Measurements from ENCODE around the gene TAAR6.
"Not testable (repeated sequence)": the region's sequence is repeated elsewhere in the genome, so short reads cannot be mapped to it uniquely, and the experiment has no call there.

TAAR6 gene, protein sequence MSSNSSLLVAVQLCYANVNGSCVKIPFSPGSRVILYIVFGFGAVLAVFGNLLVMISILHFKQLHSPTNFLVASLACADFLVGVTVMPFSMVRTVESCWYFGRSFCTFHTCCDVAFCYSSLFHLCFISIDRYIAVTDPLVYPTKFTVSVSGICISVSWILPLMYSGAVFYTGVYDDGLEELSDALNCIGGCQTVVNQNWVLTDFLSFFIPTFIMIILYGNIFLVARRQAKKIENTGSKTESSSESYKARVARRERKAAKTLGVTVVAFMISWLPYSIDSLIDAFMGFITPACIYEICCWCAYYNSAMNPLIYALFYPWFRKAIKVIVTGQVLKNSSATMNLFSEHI

DNA sequence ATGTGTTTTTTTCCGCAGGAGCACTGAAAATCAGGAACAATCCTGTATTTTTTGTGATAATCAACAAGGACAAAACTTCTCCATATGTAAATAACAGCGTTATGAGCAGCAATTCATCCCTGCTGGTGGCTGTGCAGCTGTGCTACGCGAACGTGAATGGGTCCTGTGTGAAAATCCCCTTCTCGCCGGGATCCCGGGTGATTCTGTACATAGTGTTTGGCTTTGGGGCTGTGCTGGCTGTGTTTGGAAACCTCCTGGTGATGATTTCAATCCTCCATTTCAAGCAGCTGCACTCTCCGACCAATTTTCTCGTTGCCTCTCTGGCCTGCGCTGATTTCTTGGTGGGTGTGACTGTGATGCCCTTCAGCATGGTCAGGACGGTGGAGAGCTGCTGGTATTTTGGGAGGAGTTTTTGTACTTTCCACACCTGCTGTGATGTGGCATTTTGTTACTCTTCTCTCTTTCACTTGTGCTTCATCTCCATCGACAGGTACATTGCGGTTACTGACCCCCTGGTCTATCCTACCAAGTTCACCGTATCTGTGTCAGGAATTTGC, at the start of gene TAAR6:
Gene TAAR6 (plus strand): TSS at position 102 of the 557 bp plus-strand sequence. CDS start 0 bp downstream, at position 102.
- no peak for DNase-seq

DNA sequence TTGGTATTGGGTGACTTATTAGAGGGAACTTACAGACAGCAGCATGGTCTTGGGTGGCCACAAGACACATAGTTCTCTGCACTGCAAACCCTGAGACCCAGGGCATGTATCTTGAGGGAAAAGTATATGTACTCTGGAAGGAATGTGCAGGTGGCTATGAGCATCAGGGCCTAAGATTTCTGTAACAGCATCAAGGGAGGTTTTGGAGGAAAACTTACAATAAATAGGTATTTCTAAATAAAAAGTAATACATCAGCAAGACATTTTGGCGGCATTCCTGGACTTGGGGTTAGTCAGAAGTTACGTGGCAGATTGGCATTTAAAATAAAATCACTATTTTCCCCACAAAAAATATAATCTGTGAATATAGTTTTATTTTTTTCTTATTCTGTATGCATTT, 49.2 kb upstream of the TAAR6 start:
- no peak for DNase-seq

DNA sequence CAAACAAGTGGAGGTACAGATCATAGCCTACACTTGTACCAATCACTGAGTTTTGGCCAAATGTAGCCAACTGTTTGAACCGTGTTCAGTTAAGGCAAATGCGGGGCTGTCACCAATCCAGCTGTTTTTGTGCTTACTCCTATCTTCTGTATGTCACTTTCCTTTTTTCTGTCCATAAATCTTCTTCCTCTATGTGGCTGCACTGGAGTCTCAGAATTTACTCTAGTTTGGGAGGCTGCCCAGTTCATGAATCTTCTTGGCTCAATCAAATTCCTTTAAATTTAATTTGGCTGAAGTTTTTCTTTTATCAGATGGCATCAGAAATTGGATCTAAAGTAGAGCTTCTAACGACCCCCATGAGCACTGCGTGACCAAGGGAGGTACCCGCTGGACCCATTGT, 45.5 kb upstream of the TAAR6 start:
- no peak for DNase-seq

DNA sequence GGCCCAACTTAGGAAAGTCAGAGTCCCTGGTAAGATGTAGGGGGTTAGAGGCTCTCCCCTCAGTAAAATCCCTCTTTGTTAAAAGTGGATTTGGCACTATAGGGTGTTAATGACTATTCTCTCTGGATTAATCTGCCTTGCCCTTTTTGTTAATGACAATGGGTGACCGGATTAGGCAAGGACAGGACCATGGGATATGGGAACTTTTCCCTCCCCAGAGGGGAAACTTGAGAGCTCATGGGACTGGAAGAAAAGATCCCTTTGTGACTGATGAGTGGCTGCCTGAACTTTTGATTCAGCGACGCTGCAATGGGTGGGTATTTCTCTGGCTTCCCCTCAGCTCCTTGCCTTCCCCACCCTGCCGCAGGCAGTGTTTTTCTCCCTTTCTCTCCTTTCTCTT, 44.3 kb upstream of the TAAR6 start:
- no peak for DNase-seq

DNA sequence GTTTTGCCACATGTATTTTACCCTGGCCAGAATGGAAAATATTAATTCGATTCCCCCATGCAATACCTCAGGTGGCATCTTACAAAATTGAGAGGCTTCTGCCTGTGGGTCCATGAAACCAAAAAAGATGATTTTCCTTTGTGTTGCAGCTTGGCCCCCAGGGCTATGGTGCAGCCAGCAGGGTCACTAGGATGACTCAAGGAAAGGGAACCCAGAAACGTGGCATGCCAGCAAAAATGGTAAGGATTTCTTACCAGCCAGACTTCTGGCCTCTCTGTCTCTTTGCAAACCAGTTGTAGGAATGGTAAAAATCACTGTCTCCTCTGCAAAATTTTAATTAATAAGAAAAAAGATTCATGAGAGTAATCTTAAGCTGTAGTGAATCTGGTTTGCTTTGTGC, 43.7 kb upstream of the TAAR6 start:
- DNase-seq = no peak

DNA sequence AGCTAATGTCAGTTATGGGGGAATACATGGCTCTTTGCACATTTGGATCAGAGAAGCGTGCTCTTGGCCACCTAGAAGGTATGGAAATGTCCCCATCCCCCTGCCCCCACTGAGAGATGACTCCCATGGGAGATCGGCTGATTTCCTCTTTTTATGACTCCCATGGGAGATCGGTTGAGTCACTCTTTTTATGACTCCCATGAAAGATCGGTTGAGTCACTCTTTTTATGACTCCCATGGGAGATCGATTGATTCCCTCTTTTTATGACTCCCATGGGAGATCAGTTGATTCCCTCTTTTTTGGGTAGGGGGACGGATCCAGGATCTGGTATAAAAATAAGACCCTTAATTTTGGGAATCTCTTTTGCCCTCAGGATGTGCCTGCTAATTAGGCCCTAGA, 42.3 kb upstream of the TAAR6 start:
- DNase-seq = no peak

DNA sequence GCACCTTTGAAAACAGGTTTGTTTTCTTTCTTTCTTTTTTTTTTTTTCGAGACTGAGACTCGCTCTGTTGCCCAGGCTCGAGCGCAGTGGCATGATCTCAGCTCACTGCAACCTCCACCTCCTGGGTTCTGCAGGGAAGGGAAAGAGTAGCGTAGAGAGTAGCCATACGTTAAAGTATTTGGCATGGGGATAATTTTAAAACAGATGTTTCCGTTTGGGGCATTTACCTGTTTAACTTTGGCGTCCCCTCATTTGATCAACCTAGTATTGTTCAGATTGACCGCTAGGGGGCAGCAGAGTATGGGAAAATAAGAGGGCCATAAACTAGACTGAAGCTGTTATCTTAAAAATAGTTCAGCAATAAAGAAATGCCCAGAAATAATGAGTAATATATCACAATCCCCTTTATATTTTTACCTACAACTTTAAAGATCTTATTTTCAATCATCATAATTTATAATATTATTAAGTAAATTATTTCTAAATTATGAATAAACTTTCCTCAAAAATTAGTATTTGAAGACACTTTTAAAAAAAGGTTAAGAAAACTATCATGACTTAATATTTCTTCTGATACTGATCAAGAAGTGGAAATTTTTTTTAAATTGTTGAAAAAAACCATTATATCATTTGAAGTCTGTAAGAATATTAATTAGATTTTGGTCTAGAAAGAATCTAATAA, 39.7 kb upstream of the TAAR6 start:
- peak; percentile 85 for DNase-seq

DNA sequence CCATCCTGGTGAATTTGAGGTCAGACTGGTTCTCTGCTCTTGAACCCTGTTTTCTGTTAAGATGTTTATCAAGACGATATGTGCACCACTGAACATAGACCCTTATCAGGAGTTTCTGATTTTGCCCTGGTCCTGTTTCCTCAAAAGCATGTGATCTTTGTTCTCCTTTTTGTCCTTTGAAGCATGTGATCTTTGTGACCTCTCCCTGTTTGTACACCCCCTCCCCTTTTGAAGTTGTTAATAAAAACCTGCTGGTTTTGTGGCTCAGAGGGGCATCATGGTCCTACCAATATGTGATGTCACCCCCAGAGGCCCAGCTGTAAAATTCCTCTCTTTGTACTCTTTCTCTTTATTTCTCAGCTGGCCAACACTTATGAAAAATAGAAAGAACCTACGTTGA, 35.6 kb upstream of the TAAR6 start:
- not testable (repeated sequence) for DNase-seq

DNA sequence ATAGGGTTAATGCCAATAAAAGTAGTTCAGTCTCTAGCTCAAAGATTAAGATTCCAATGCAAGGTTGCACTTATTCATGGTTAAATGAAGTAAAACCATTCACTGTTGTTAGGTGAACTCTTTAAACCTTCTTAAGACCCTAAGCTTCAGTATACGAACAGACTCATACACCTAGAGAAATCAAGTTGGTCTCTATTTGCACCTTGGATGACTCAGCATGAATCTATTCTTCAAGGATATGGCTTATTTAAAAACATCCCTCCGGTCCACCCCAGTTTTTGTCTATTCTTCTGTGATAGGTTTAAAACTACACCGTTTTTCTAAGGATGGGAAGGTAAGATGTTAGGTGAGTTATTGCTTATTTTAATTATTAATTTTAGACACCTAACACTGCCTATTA, 33.0 kb upstream of the TAAR6 start:
- no peak for DNase-seq

DNA sequence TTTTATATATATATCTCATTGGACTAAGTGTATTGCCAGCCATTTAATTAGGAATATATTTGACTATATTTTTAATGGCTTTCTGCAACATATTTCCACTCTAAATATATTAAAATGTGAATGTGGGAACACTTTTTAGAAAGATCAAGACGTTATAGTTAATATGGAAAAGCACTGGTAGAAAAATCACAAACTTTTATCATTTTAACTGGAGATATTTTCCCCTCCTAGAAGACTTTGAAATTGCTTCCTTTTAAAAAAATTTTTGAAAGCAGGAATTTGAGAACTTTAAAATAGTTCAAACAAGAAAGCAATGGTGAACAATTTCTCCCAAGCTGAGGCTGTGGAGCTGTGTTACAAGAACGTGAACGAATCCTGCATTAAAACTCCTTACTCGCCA, 32.1 kb upstream of the TAAR6 start, which contains the start of gene TAAR9:
Gene TAAR9 (plus strand): TSS at position 301 of the 400 bp plus-strand sequence. CDS start 13 bp downstream, at position 314.
- no peak for DNase-seq

DNA sequence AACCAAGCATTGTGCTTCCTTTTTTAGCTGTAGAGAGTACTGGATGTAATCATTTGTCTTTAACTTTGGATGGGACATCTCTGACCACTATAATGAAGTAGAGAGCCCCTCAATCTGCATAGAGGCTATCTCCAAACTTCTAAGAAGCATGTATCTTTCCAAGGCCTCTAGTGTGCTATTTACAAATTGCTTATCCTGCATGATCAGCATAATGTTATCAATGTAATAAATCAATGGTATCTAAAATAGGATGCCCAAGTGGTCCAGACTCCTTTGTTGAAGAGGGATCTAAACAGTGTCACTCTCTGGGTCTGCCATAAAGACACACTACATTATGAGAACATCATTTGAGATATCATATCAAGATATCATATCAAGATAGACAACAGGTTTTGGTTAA, 25.3 kb upstream of the TAAR6 start:
- DNase-seq = no peak

DNA sequence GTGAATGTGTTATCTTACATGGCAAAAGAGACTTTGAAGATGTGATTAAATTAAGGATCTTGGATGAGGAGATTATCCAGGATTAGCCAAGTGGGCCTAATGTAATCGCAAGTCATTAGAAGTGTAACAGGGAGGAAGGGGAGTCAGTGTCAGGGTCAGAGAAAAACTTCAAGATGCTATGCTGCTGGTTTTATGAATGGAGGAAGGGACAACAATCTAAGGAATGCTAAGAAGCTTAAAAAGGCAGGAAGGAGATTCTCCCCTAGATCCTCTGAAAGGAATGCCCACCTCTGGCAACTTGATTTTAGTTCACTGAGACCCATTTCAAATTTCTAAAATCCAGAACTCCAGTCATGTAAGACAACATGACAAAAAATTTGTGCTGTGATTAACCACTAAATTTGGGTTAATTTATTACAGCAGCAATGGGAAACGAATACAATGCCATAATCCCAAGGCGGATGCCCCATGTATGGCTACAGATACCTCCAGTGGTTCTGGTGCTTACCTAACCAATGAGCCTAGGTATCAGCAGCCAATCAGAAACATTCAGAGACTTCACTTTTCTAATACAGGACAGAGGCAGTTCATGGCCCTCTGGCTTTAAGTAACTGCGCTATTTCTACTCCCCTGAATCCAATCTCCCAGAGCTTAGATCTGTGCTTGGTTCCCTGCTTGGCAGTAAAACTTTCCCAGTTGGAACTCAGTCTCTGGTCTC, 21.2 kb upstream of the TAAR6 start:
- no peak for DNase-seq

DNA sequence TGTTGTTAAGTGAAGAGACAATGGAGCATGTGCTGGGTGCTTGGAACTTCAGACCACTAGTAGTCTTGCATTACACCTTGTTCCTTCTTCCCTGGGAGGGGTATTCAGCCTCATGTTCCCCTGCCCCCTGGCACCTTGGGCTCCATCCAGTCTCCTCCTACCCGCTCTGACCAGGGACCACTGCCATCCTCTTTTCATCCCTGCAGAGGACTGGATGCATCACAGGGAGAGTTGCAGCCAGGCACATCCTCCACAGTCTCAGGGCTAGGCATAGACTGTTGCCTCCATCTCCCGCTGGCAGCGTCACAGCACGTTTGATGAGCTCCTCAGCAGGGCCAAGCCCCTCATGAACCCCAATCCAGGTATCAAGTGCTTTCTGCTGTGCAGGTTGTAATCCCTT, 18.9 kb upstream of the TAAR6 start:
- DNase-seq = no peak

DNA sequence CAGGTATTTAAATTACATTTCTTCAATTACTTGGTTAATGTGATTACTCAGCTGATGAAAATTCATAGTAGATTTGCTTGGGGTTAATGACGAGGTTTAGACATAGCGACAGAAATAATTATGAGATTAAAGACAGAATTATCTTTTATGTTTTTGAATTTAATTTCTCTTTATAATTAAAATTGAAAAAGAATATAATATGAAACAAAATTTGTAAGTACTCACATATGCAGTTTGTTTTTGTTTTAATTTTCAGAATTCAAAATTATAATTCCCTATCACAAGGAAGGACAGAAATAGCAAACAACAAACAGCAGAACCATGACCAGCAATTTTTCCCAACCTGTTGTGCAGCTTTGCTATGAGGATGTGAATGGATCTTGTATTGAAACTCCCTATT, 17.8 kb upstream of the TAAR6 start, which contains the start of gene TAAR8:
Gene TAAR8 (plus strand): TSS at position 301 of the 400 bp plus-strand sequence. CDS start 21 bp downstream, at position 322.
- DNase-seq = no peak

DNA sequence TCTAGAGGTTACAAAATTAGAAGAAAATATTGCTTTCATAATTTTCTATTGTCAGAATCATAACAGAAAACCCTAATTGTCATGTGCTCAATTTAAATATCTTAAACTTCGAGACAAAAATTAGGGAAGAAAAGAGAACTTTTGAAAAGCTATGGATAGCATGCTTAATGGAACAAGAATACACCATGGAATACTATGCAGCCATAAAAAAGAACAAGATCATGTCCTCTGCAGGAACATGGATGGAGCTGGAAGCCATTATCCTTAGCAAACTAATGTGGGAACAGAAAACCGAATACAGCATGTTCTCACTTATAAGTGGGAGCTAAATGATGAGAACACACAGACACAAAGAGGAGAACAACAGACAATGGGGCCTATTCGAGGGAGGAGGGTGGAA, 10.0 kb upstream of the TAAR6 start:
- not testable (repeated sequence) for DNase-seq

DNA sequence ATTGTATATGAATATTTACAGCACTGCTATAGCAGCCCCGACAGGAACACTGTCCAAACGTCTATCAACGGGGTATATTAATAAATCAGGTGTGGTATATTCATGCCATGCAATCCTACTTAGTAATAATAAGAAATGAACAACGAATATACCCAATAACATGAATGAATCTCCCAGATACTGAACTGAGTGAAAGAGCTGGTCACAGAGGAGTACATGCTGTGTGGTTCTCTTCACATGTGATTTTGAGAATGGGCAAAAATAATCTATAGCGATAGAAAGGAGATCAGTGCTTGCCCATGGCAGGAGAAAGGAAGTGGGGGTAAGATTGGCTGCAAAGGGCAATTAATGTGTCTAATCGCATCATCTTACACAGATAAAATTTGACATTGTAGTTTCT, 3.7 kb upstream of the TAAR6 start:
- no peak for DNase-seq

DNA sequence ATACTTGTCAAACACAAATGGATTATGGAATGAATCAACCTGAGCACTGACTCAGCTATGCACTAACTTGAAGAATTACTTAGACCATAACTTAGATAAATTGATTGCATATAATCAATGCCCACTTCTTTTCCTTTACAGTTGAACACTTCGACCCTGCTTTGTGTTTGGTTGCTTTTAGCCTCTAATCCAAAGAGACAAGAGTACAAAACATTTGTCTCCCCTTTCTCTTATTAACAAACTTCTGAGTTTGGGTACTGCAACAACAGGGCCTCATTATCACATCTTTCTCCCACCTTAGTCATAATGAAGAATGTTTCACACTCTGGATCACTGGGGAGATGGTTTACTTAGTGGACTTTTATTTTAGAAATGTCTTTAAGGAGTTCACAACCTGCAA, 2.6 kb upstream of the TAAR6 start:
- DNase-seq = no peak

DNA sequence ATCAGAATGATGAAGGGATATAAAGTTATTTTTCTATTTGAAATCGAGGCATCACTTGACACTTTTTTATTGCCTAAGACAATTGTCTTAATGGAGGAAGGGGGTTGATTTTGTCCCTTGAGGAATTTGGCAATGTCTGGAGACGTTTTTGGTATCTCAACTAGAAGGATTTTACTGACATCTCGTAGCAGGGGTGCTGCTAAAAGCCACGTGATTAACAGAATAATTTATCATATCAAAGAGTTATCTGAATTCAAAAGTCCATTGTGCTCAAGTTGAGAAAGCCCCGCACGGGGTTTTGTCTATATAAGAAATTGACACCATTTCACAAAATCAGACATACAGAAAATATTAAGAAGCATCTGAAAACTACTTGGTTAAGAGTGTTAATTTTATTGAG, 1.5 kb upstream of the TAAR6 start:
- no peak for DNase-seq

DNA sequence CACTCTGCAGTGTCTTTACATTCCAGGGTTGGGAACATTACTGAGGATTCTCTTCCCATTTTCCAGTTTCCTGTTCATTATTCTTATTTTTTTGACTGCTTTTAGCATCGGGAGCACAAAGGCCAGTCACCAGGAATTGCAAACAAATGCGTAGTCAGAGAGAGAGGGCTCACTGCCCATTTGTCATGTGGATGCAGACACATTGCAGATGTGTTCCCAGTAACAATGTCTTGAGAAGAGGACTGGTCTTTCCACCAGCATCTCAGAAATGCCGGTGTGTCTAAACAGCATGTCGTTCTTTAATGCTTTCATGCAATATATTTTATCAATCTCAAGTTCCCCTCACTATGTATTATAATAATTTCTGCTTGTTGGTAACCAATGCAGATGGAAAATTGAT, 952 bp upstream of the TAAR6 start:
- DNase-seq = no peak

DNA sequence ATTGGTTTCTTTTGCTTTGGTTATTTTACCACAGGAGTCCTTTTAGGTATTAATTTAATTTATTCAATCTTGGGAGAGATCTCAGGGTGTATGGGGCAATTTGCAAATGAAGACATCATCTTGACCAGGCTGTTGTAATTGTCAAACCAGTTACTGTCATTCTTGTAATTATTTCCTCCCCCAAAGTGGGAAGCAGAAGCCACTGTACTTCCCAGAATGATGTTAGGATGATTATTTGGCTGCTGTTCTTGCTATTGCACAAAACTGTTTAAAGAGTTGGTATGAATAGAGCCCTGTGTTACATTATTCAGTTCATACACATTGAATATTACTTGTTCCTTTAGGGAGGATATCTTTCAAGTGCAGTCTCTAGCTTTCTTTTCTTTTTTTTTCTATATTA, 1.7 kb downstream of the TAAR6 start:
- DNase-seq = no peak

DNA sequence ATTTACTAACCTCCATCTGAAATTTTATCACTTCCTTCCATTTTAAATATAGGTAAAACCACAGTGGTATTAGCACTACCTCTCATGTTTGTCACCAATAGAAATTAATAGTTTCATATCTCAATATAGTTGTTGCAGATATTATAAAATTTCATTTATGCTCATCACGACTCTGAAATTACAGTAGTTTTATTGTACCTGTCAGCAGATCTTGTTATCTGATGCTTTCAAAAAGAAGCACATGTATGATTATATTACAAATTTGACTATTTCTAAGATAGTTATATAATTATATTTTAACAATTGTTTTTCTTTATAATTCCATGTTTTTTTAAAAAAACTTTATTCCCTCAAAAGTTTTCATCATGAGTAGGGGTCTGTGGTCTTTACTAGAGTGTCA, 14.6 kb downstream of the TAAR6 start:
- no peak for DNase-seq

DNA sequence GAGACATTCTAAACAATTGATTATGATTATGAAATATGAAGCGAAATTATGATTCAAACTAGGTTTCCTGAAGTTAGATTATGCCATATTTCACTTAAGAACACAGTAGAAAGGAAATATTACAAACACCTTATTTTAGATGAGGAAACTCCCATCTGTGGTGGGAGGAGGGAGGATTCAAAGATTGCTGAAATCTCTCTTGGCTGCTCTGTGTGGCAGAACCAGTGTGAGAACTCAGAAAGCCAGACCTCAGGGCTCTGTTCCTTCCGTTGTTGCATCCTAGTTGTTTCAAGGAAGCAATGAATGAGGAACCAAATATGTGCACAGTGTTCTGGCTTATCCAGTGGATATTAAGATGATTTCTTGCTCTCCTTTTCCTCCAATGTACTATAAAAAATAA, 17.3 kb downstream of the TAAR6 start:
- DNase-seq = no peak

DNA sequence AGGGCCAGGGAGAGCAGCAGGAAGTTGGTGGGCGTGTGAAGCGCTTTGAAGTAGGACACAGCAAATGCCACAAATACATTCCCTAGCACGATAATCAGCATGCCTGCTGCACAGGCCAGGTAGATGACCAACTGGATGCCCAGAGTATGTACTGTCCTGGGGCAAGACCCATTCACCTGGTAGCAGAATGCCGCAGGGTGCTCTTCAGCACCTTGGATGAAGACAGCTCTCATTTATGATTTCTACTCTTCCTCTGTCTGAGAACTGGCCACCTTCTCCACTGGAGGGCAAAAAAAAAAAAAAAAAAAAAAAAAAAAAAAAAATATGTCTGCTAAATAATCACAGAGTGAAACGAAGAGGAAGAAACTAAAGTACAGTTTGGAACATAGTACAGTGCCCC, 19.3 kb downstream of the TAAR6 start, which contains the start of gene TAAR5:
Gene TAAR5 (minus strand): TSS at position 288 of the 400 bp plus-strand sequence. CDS start 55 bp downstream, at position 233.
- no peak for DNase-seq

Data from activated effector memory CD4-positive, alpha-beta T cell treated with anti-CD3 and anti-CD28 coated beads, Interleukin-2, amount 50 U/mL, for 16 hours (primary cell).